Ishikawa (cell line): ENCODE results near the gene SC5D.

Source experiments
- CEBPB ChIP-seq: IDR thresholded peaks from 2 replicates; pipeline ENCODE4 v1.6.1; 2012
- CREB1 ChIP-seq: IDR thresholded peaks from 2 replicates; pipeline ENCODE4 v1.6.1; 2012; ENCODE audit warnings: low read depth
- EGR1 ChIP-seq: IDR thresholded peaks from 2 replicates; pipeline ENCODE4 v1.6.1; 2012
- EP300 ChIP-seq: IDR thresholded peaks from 2 replicates; pipeline ENCODE4 v1.6.1; 2012; ENCODE audit warnings: borderline replicate concordance
- FOXM1 ChIP-seq: IDR thresholded peaks from 2 replicates; pipeline ENCODE4 v1.6.1; 2012; ENCODE audit warnings: low read depth, borderline replicate concordance
- MAX ChIP-seq: IDR thresholded peaks from 2 replicates; pipeline ENCODE4 v1.6.1; 2012
- TAF1 ChIP-seq: IDR thresholded peaks from 2 replicates; pipeline ENCODE4 v1.6.1; 2012; ENCODE audit warnings: low read depth, mild to moderate bottlenecking
- TEAD4 ChIP-seq: IDR thresholded peaks from 2 replicates; pipeline ENCODE4 v1.6.1; 2012
- USF1 ChIP-seq: IDR thresholded peaks from 2 replicates; pipeline ENCODE4 v1.6.1; 2012
- YY1 ChIP-seq: IDR thresholded peaks from 2 replicates; pipeline ENCODE4 v1.6.1; 2012; ENCODE audit warnings: low read depth
- ZBTB7A ChIP-seq: IDR thresholded peaks from 2 replicates; pipeline ENCODE4 v1.6.1; 2012; ENCODE audit warnings: low read depth
- TF ChIP-seq, protein P1 (sequence below): IDR thresholded peaks from 2 replicates; pipeline ENCODE4 v1.6.1; 2012; ENCODE audit warnings: low read depth, mild to moderate bottlenecking

- TF ChIP-seq TEAD4, result no peak
- TF ChIP-seq TAF1, result no peak
- no peak for TF ChIP-seq YY1
- TF ChIP-seq, protein P1, sequence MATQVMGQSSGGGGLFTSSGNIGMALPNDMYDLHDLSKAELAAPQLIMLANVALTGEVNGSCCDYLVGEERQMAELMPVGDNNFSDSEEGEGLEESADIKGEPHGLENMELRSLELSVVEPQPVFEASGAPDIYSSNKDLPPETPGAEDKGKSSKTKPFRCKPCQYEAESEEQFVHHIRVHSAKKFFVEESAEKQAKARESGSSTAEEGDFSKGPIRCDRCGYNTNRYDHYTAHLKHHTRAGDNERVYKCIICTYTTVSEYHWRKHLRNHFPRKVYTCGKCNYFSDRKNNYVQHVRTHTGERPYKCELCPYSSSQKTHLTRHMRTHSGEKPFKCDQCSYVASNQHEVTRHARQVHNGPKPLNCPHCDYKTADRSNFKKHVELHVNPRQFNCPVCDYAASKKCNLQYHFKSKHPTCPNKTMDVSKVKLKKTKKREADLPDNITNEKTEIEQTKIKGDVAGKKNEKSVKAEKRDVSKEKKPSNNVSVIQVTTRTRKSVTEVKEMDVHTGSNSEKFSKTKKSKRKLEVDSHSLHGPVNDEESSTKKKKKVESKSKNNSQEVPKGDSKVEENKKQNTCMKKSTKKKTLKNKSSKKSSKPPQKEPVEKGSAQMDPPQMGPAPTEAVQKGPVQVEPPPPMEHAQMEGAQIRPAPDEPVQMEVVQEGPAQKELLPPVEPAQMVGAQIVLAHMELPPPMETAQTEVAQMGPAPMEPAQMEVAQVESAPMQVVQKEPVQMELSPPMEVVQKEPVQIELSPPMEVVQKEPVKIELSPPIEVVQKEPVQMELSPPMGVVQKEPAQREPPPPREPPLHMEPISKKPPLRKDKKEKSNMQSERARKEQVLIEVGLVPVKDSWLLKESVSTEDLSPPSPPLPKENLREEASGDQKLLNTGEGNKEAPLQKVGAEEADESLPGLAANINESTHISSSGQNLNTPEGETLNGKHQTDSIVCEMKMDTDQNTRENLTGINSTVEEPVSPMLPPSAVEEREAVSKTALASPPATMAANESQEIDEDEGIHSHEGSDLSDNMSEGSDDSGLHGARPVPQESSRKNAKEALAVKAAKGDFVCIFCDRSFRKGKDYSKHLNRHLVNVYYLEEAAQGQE, result no peak
- TF ChIP-seq ZBTB7A, result no peak
- no peak for TF ChIP-seq EP300
- TF ChIP-seq MAX, result no peak
- TF ChIP-seq CEBPB, result no peak
- TF ChIP-seq EGR1, result no peak
- TF ChIP-seq FOXM1, result no peak
- TF ChIP-seq USF1, result no peak
- TF ChIP-seq CREB1, result no peak
These were observed 10.9 kb upstream of the SC5D start for GRCh38 chr11:121281698-121282097.
